Panc1 (cell line): ENCODE measurements around the gene NAPG.

Experiments
- CTCF ChIP-seq: fragments of 450-650 bp; IDR thresholded peaks from 2 replicates; pipeline ENCODE4 v1.5.1; 2017; ENCODE audit warnings: mild to moderate bottlenecking
- POLR2AphosphoS5 ChIP-seq: IDR thresholded peaks from 2 replicates; pipeline ENCODE4 v1.6.1; 2012; ENCODE audit warnings: mild to moderate bottlenecking, low read depth, low read length, moderate library complexity
- TF ChIP-seq, protein P1 (sequence below), 2 experiments: IDR thresholded peaks; 2 replicates each; pipeline ENCODE4 v1.6.1; 2011 to 2012; ENCODE audit warnings: low read depth in 2 of 2, control low read depth in 1 of 2, low read length in 1 of 2, mild to moderate bottlenecking in 1 of 2, moderate library complexity in 1 of 2; ENCODE audit not compliant: insufficient read depth in 1 of 2

- TF ChIP-seq CTCF (no peak), POLR2AphosphoS5 (no peak)
- TF ChIP-seq, protein P1, sequence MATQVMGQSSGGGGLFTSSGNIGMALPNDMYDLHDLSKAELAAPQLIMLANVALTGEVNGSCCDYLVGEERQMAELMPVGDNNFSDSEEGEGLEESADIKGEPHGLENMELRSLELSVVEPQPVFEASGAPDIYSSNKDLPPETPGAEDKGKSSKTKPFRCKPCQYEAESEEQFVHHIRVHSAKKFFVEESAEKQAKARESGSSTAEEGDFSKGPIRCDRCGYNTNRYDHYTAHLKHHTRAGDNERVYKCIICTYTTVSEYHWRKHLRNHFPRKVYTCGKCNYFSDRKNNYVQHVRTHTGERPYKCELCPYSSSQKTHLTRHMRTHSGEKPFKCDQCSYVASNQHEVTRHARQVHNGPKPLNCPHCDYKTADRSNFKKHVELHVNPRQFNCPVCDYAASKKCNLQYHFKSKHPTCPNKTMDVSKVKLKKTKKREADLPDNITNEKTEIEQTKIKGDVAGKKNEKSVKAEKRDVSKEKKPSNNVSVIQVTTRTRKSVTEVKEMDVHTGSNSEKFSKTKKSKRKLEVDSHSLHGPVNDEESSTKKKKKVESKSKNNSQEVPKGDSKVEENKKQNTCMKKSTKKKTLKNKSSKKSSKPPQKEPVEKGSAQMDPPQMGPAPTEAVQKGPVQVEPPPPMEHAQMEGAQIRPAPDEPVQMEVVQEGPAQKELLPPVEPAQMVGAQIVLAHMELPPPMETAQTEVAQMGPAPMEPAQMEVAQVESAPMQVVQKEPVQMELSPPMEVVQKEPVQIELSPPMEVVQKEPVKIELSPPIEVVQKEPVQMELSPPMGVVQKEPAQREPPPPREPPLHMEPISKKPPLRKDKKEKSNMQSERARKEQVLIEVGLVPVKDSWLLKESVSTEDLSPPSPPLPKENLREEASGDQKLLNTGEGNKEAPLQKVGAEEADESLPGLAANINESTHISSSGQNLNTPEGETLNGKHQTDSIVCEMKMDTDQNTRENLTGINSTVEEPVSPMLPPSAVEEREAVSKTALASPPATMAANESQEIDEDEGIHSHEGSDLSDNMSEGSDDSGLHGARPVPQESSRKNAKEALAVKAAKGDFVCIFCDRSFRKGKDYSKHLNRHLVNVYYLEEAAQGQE (IDR thresholded peaks at IDR 0.05; ENCODE audit: insufficient read depth in 1 of 2, low read depth in 2 of 2, low read length in 1 of 2), result no peak
Observed at GRCh38 chr18:10536280-10536679, 10.5 kb downstream of the NAPG start.
